ENCODE results near the gene BMPR1A. TPM values are rescaled to one million over a fixed set of nuclear protein-coding genes. Genes with fewer than 3 reads are reported as not detected.

Gene BMPR1A
- total RNA-seq (128 TPM), polyA plus RNA-seq (36.6 TPM)

GRCh38 chr10:86756511-86757112 is at the start of gene BMPR1A:
Gene BMPR1A (plus strand): TSS chr10:86756619. CDS start chr10:86876019, 119,400 bp downstream.
- H3K27ac ChIP-seq (ENCODE audit: low read depth): peak within 1 kb of the TSS; percentile 94
- peak within 1 kb of the TSS; percentile 71 for H3K4me3 ChIP-seq (ENCODE audit: low read depth, low read length)
- DNase-seq (ENCODE audit: extremely low spot score): no peak
- H3K36me3 ChIP-seq (ENCODE audit: insufficient read depth): no peaks in the 10 kb centered on the region
- H3K4me1 ChIP-seq (ENCODE audit: insufficient read depth): no peaks in the 10 kb centered on the region
- WGBS: under 1% methylated on average over 85 of the region's 85 CpGs

GRCh38 chr10:86706977-86707376 is 49.4 kb upstream of the BMPR1A start:
- Histone ChIP-seq H3K36me3 (ENCODE audit: insufficient read depth) (no peaks in the 10 kb centered on the region), H3K4me3 (ENCODE audit: low read depth, low read length) (no peak overlapping the region), H3K27ac (ENCODE audit: low read depth) (no peak overlapping the region), H3K4me1 (ENCODE audit: insufficient read depth) (no peaks in the 10 kb centered on the region)
- DNase-seq (ENCODE audit: extremely low spot score): no peak
- WGBS: 98% methylated on average over 1 of the region's 1 CpG

- no peak for DNase-seq (ENCODE audit: extremely low spot score)
- H3K36me3 ChIP-seq (ENCODE audit: insufficient read depth): no peaks in the 10 kb centered on the region
- H3K27ac ChIP-seq (ENCODE audit: low read depth): no peak overlapping the region
- no peak overlapping the region for H3K4me3 ChIP-seq (ENCODE audit: low read depth, low read length)
- 57% methylated on average over 4 of the region's 4 CpGs for WGBS
- no peaks in the 10 kb centered on the region for H3K4me1 ChIP-seq (ENCODE audit: insufficient read depth)
Observed at GRCh38 chr10:86707505-86707904, 48.9 kb upstream of the BMPR1A start.

GRCh38 chr10:86708068-86708782 is 48.2 kb upstream of the BMPR1A start:
- Histone ChIP-seq H3K4me3 (ENCODE audit: low read depth, low read length) (no peak overlapping the region), H3K4me1 (ENCODE audit: insufficient read depth) (no peaks in the 10 kb centered on the region), H3K27ac (ENCODE audit: low read depth) (no peak overlapping the region), H3K36me3 (ENCODE audit: insufficient read depth) (no peaks in the 10 kb centered on the region)
- WGBS: 92% methylated on average over 8 of the region's 8 CpGs
- no peak for DNase-seq (ENCODE audit: extremely low spot score)

GRCh38 chr10:86708783-86709380 is 47.5 kb upstream of the BMPR1A start:
- 72% methylated on average over 5 of the region's 5 CpGs for WGBS
- no peak for DNase-seq (ENCODE audit: extremely low spot score)
- Histone ChIP-seq H3K36me3 (ENCODE audit: insufficient read depth) (no peaks in the 10 kb centered on the region), H3K27ac (ENCODE audit: low read depth) (no peak overlapping the region), H3K4me3 (ENCODE audit: low read depth, low read length) (no peak overlapping the region), H3K4me1 (ENCODE audit: insufficient read depth) (no peaks in the 10 kb centered on the region)

GRCh38 chr10:86709396-86710185 is 46.8 kb upstream of the BMPR1A start:
- no peaks in the 10 kb centered on the region for H3K4me1 ChIP-seq (ENCODE audit: insufficient read depth)
- H3K36me3 ChIP-seq (ENCODE audit: insufficient read depth): no peaks in the 10 kb centered on the region
- no peak for DNase-seq (ENCODE audit: extremely low spot score)
- WGBS: 93% methylated on average over 16 of the region's 16 CpGs
- no peak overlapping the region for H3K27ac ChIP-seq (ENCODE audit: low read depth)
- no peak overlapping the region for H3K4me3 ChIP-seq (ENCODE audit: low read depth, low read length)

- 4% methylated on average over 46 of the region's 46 CpGs for WGBS
- Histone ChIP-seq H3K4me1 (ENCODE audit: insufficient read depth) (no peaks in the 10 kb centered on the region), H3K36me3 (ENCODE audit: insufficient read depth) (no peaks in the 10 kb centered on the region), H3K27ac (ENCODE audit: low read depth) (peak overlapping the region; percentile 95), H3K4me3 (ENCODE audit: low read depth, low read length) (peak overlapping the region; percentile 66)
- peak; percentile 81 for DNase-seq (ENCODE audit: extremely low spot score)
Observed at GRCh38 chr10:86710987-86711512, 45.4 kb upstream of the BMPR1A start.

GRCh38 chr10:86711513-86712316 is 44.7 kb upstream of the BMPR1A start:
- Histone ChIP-seq H3K4me1 (ENCODE audit: insufficient read depth) (no peaks in the 10 kb centered on the region), H3K27ac (ENCODE audit: low read depth) (peak overlapping the region; percentile 95), H3K4me3 (ENCODE audit: low read depth, low read length) (peak overlapping the region; percentile 66), H3K36me3 (ENCODE audit: insufficient read depth) (no peaks in the 10 kb centered on the region)
- under 1% methylated on average over 82 of the region's 82 CpGs for WGBS
- no peak for DNase-seq (ENCODE audit: extremely low spot score)

- Histone ChIP-seq H3K36me3 (ENCODE audit: insufficient read depth) (no peaks in the 10 kb centered on the region), H3K4me3 (ENCODE audit: low read depth, low read length) (peak overlapping the region; percentile 66), H3K4me1 (ENCODE audit: insufficient read depth) (no peaks in the 10 kb centered on the region), H3K27ac (ENCODE audit: low read depth) (peak overlapping the region; percentile 72)
- no peak for DNase-seq (ENCODE audit: extremely low spot score)
- WGBS: 32% methylated on average over 9 of the region's 9 CpGs
Observed at GRCh38 chr10:86712317-86712707, 44.1 kb upstream of the BMPR1A start.

- Histone ChIP-seq H3K4me1 (ENCODE audit: insufficient read depth) (no peaks in the 10 kb centered on the region), H3K27ac (ENCODE audit: low read depth) (no peak overlapping the region), H3K4me3 (ENCODE audit: low read depth, low read length) (no peak overlapping the region), H3K36me3 (ENCODE audit: insufficient read depth) (no peaks in the 10 kb centered on the region)
- DNase-seq (ENCODE audit: extremely low spot score): no peak
- 73% methylated on average over 6 of the region's 6 CpGs for WGBS
Observed at GRCh38 chr10:86715156-86715795, 41.1 kb upstream of the BMPR1A start.

GRCh38 chr10:86715836-86716235 is 40.6 kb upstream of the BMPR1A start:
- Histone ChIP-seq H3K4me3 (ENCODE audit: low read depth, low read length) (no peak overlapping the region), H3K27ac (ENCODE audit: low read depth) (no peak overlapping the region), H3K4me1 (ENCODE audit: insufficient read depth) (no peaks in the 10 kb centered on the region), H3K36me3 (ENCODE audit: insufficient read depth) (no peaks in the 10 kb centered on the region)
- 81% methylated on average over 5 of the region's 5 CpGs for WGBS
- DNase-seq (ENCODE audit: extremely low spot score): no peak

- Histone ChIP-seq H3K4me1 (ENCODE audit: insufficient read depth) (no peaks in the 10 kb centered on the region), H3K4me3 (ENCODE audit: low read depth, low read length) (no peak overlapping the region), H3K27ac (ENCODE audit: low read depth) (no peak overlapping the region), H3K36me3 (ENCODE audit: insufficient read depth) (no peaks in the 10 kb centered on the region)
- no peak for DNase-seq (ENCODE audit: extremely low spot score)
- 95% methylated on average over 13 of the region's 13 CpGs for WGBS
Observed at GRCh38 chr10:86716466-86716865, 40.0 kb upstream of the BMPR1A start.
